IMR-90 (cell line): ENCODE results near the gene SPPL2B. TPM values are rescaled to one million over a fixed set of nuclear protein-coding genes. Genes with fewer than 3 reads are reported as not detected.
A peak's percentile ranks its signal among the peaks of the same experiment; 100 is the strongest.

Source experiments
- ATAC-seq: fragments of 200-7000 bp; cut with Tn5 transposase; 2 replicates; pipeline ENCODE4 v1.9.1; 2020; ENCODE audit warnings: low read depth, mild to moderate bottlenecking, moderate library complexity
- BruUV-seq: library from RNA; stranded (reverse); fragments of 400-500 nt; replicated peaks from 2 replicates; lab custom pipeline; 2021; lab: Mats Ljungman, UMichigan
- CTCF ChIA-PET: fragments of 300-600 bp; formaldehyde crosslinking; extraction: SDS; loops from one replicate; lab custom pipeline; 2021; ENCODE audit warnings: antibody characterized with exemption; lab: Yijun Ruan, JAX
- POLR2A ChIA-PET: fragments of 300-600 bp; sonication (Branson Sonifier 250); formaldehyde crosslinking; loops from one replicate; lab custom pipeline; 2022; ENCODE audit warnings: antibody characterized with exemption; ENCODE audit not compliant: unreplicated experiment; lab: Charles Lee
- DNase-seq: peaks from one replicate; pipeline ENCODE4 v3.0.0; 2013
- H2AFZ ChIP-seq: replicated peaks from 2 replicates; pipeline ENCODE3; 2013; ENCODE audit warnings: low read length, mild to moderate bottlenecking; ENCODE audit not compliant: poor library complexity
- H2AK5ac ChIP-seq: 2 replicates; pipeline ENCODE4 v1.6.1; 2013; ENCODE audit warnings: low read depth, low read length, inconsistent platforms
- H2AK9ac ChIP-seq: replicated peaks from 2 replicates; pipeline ENCODE3; 2013; ENCODE audit warnings: mild to moderate bottlenecking, low read depth, low read length, moderate library complexity; ENCODE audit not compliant: poor library complexity
- H2BK120ac ChIP-seq: 2 replicates; pipeline ENCODE4 v1.6.1; 2013; ENCODE audit warnings: low read depth, low read length, inconsistent platforms
- H2BK15ac ChIP-seq: 3 replicates; pipeline ENCODE4 v1.6.1; 2013; ENCODE audit warnings: low read depth, low read length, inconsistent platforms
- H2BK20ac ChIP-seq: 2 replicates; pipeline ENCODE4 v1.6.1; 2013; ENCODE audit warnings: low read depth, mild to moderate bottlenecking, inconsistent platforms, low read length, moderate library complexity
- H2BK5ac ChIP-seq: 2 replicates; pipeline ENCODE4 v1.6.1; 2013; ENCODE audit warnings: mild to moderate bottlenecking, low read depth, low read length, inconsistent platforms; ENCODE audit not compliant: poor library complexity, severe bottlenecking
- H3K14ac ChIP-seq: replicated peaks from 2 replicates; pipeline ENCODE4 v1.6.1; 2013; ENCODE audit warnings: low read depth, low read length, inconsistent platforms
- H3K18ac ChIP-seq: 2 replicates; pipeline ENCODE4 v1.6.1; 2013; ENCODE audit warnings: low read depth, low read length, control low read depth
- H3K23ac ChIP-seq: 2 replicates; pipeline ENCODE4 v1.6.1; 2013; ENCODE audit warnings: low read depth, low read length, inconsistent platforms
- H3K27ac ChIP-seq: 2 replicates; pipeline ENCODE4 v1.5.1; 2013; ENCODE audit warnings: mild to moderate bottlenecking, control low read depth, low read length; ENCODE audit not compliant: insufficient read depth
- H3K27me3 ChIP-seq: 2 replicates; pipeline ENCODE4 v1.6.1; 2013; ENCODE audit warnings: low read length; ENCODE audit not compliant: control insufficient read depth, insufficient read depth
- H3K36me3 ChIP-seq: 2 replicates; pipeline ENCODE4 v1.6.1; 2013; ENCODE audit warnings: low read length, mixed read lengths; ENCODE audit not compliant: control insufficient read depth, insufficient read depth
- H3K4ac ChIP-seq: 2 replicates; pipeline ENCODE4 v1.6.1; 2013; ENCODE audit warnings: low read depth, low read length, inconsistent platforms
- H3K4me1 ChIP-seq: 2 replicates; pipeline ENCODE4 v1.6.1; 2013; ENCODE audit warnings: low read length, mixed read lengths; ENCODE audit not compliant: control insufficient read depth, insufficient read depth
- H3K4me2 ChIP-seq: 2 replicates; pipeline ENCODE4 v1.6.1; 2013; ENCODE audit warnings: low read depth, mild to moderate bottlenecking, control low read depth, low read length, moderate library complexity
- H3K4me3 ChIP-seq: 2 replicates; pipeline ENCODE4 v1.5.1; 2013; ENCODE audit warnings: low read depth, mild to moderate bottlenecking, control low read depth, low read length, moderate library complexity; ENCODE audit not compliant: insufficient read depth
- H3K56ac ChIP-seq: 2 replicates; pipeline ENCODE4 v1.6.1; 2013; ENCODE audit warnings: low read length, inconsistent platforms; ENCODE audit not compliant: insufficient read depth; ENCODE audit errors: extremely low read depth
- H3K79me1 ChIP-seq, 2 experiments: 2 replicates each; pipeline ENCODE4 v1.6.1; 2013; ENCODE audit warnings: low read length in 2 of 2, inconsistent platforms in 1 of 2, low read depth in 1 of 2
- H3K9ac ChIP-seq: 2 replicates; pipeline ENCODE4 v1.6.1; 2013; ENCODE audit warnings: low read depth, low read length, control low read depth
- H3K9me1 ChIP-seq: 2 replicates; pipeline ENCODE4 v1.6.1; 2013; ENCODE audit warnings: low read length, inconsistent platforms; ENCODE audit not compliant: insufficient read depth
- H3K9me3 ChIP-seq: 2 replicates; pipeline ENCODE4 v1.6.1; 2013; ENCODE audit warnings: low read length; ENCODE audit not compliant: control insufficient read depth, insufficient read depth
- H4K20me1 ChIP-seq: 2 replicates; pipeline ENCODE4 v1.6.1; 2013; ENCODE audit warnings: low read length, inconsistent platforms; ENCODE audit not compliant: insufficient read depth
- H4K5ac ChIP-seq: 2 replicates; pipeline ENCODE4 v1.6.1; 2013; ENCODE audit warnings: mild to moderate bottlenecking, low read depth, low read length, control low read depth
- H4K8ac ChIP-seq, 2 experiments: 2 replicates each; pipeline ENCODE4 v1.6.1; 2013; ENCODE audit warnings: low read depth in 2 of 2, low read length in 2 of 2, control low read depth in 1 of 2, inconsistent platforms in 1 of 2
- H4K91ac ChIP-seq: 2 replicates; pipeline ENCODE4 v1.6.1; 2013; ENCODE audit warnings: low read depth, low read length, inconsistent platforms; ENCODE audit not compliant: insufficient read depth
- CHD1 ChIP-seq: IDR thresholded peaks from 2 replicates; pipeline ENCODE4 v1.6.1; 2012; ENCODE audit warnings: low read depth, low read length, improper control_type of control experiment
- POLR2A ChIP-seq: IDR thresholded peaks from 2 replicates; pipeline ENCODE4 v1.6.1; 2012; ENCODE audit warnings: mild to moderate bottlenecking, low read depth, low read length
- SMC3 ChIP-seq: fragments of 150-350 bp; IDR thresholded peaks from 2 replicates; pipeline ENCODE4 v1.6.1; 2016; ENCODE audit warnings: low read depth, mild to moderate bottlenecking, antibody characterized with exemption, low read length, moderate library complexity
- WGBS, 2 experiments: methylation state at CpG; one replicate each; pipeline versions ENCODE4 v1.1.5 to v1.1.7; 2013; ENCODE audit warnings: missing lambda C conversion rate in 2 of 2; ENCODE audit not compliant: insufficient read length in 1 of 2; ENCODE audit errors: extremely low coverage in 2 of 2; 5-methylcytosine and 5-hydroxymethylcytosine counted together
- dilution Hi-C: fragments of 300-500 bp; cut with HindIII; formaldehyde crosslinking; loops from one replicate; pipeline ENCODE4 v1.14.3; 2018; ENCODE audit warnings: low sequenced_read_pairs; ENCODE audit not compliant: unreplicated experiment
- in situ Hi-C: fragments of 300-500 bp; cut with MboI; formaldehyde crosslinking; loops from 3 replicates; pipeline ENCODE4 v1.14.3; 2019; ENCODE audit warnings: low sequenced_read_pairs, inconsistent platforms, mixed read lengths
- intact Hi-C: fragments of 100-400 bp; cut with micrococcal nuclease; formaldehyde crosslinking; loops from 2 replicates; pipeline ENCODE4 v1.10.0; 2022
- polyA plus RNA-seq, 3 experiments: library from polyadenylated mRNA; depleted of rRNA; stranded (reverse); fragments of >200 nt; gene quantifications; 2 replicates each; pipeline ENCODE4 v1.2.3, GENCODE V29; 2012; ENCODE audit warnings: low replicate concordance in 1 of 3
- total RNA-seq: library from RNA; depleted of rRNA; stranded (reverse); fragments of >200 nt; gene quantifications from 2 replicates; pipeline ENCODE4 v1.2.3, GENCODE V29; 2012
- TF ChIP-seq, protein P1 (sequence below): fragments of 150-350 bp; IDR thresholded peaks from 2 replicates; pipeline ENCODE4 v1.6.1; 2016; ENCODE audit warnings: low read depth, mild to moderate bottlenecking, low read length, moderate library complexity, borderline replicate concordance
- TF ChIP-seq, protein P2 (sequence below): fragments of 150-350 bp; IDR thresholded peaks from 2 replicates; pipeline ENCODE4 v1.6.1; 2017; ENCODE audit warnings: mild to moderate bottlenecking, antibody characterized with exemption, low read length, low read depth

Gene SPPL2B
- total and polyA plus RNA-seq, 2 of the 4 experiments (the other 2 are of a cell fraction): 3.4 to 45.7 TPM

DNA sequence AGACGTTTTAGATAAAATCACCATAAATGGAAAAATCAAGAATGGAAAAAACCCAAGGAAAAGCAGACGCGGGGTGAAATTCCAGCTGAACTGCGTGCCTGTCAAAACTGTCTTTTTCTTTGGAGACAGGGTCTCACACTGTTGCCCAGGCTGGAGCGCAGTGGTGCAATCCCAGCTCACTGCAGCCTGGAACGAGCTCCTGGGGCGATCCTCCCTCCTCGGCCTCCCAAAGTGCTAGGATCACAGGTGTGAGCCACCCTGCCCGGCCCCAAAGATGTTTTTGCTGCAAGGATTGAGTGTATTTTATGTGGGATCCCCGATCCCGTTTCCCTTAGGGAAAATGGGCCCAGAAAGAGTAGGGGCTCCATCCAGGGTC, 45.6 kb upstream of the SPPL2B start:
- no peak overlapping the region for H2BK20ac ChIP-seq
- ATAC-seq: no peak
- dilution Hi-C loops: no loop called here
- no peak overlapping the region for H3K27ac ChIP-seq
- H2AK5ac ChIP-seq: no peak overlapping the region
- H4K91ac ChIP-seq: no peak overlapping the region
- H2AK9ac ChIP-seq: no peak overlapping the region
- no peak overlapping the region for H3K4ac ChIP-seq
- H3K4me3 ChIP-seq: no peak overlapping the region
- intact Hi-C loops: no loop called here
- no peak overlapping the region for H2BK120ac ChIP-seq
- DNase-seq: no peak
- H3K4me1 ChIP-seq: peaks cover 7% of the 10 kb centered on the region
- no peaks in the 10 kb centered on the region for H3K9me3 ChIP-seq
- in situ Hi-C loops: no loop called here
- H3K4me2 ChIP-seq: no peak overlapping the region
- peaks cover 16% of the 10 kb centered on the region for H3K27me3 ChIP-seq
- 75% methylated on average over 7 of the region's 11 CpGs; no CpG with 5 or more reads in 1 of the 2 experiments for WGBS, 2 experiments
- BruUV-seq: no TSS peak
- H3K9me1 ChIP-seq: no peaks in the 10 kb centered on the region
- no peak overlapping the region for H3K23ac ChIP-seq
- H4K8ac ChIP-seq: peak overlapping the region in 1 of 2 experiments; percentile 69; a peak in 1 of 4 replicates
- H3K18ac ChIP-seq: no peak overlapping the region
- no peak overlapping the region for H3K56ac ChIP-seq
- H3K36me3 ChIP-seq: no peaks in the 10 kb centered on the region
- H3K79me1 ChIP-seq: no peaks in the 10 kb centered on the region; a peak in 1 of 4 replicates
- TF ChIP-seq SMC3: no peak
- TF ChIP-seq, protein P1, sequence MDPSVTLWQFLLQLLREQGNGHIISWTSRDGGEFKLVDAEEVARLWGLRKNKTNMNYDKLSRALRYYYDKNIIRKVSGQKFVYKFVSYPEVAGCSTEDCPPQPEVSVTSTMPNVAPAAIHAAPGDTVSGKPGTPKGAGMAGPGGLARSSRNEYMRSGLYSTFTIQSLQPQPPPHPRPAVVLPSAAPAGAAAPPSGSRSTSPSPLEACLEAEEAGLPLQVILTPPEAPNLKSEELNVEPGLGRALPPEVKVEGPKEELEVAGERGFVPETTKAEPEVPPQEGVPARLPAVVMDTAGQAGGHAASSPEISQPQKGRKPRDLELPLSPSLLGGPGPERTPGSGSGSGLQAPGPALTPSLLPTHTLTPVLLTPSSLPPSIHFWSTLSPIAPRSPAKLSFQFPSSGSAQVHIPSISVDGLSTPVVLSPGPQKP: no peak
- TF ChIP-seq CHD1: no peak
- no peak for TF ChIP-seq POLR2A
- TF ChIP-seq, protein P2, sequence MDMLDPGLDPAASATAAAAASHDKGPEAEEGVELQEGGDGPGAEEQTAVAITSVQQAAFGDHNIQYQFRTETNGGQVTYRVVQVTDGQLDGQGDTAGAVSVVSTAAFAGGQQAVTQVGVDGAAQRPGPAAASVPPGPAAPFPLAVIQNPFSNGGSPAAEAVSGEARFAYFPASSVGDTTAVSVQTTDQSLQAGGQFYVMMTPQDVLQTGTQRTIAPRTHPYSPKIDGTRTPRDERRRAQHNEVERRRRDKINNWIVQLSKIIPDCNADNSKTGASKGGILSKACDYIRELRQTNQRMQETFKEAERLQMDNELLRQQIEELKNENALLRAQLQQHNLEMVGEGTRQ: no peak
- H3K14ac ChIP-seq: no peak overlapping the region
- H4K5ac ChIP-seq: no peak overlapping the region
- CTCF ChIA-PET: no interaction called here
- H2BK15ac ChIP-seq: no peak overlapping the region
- no peak overlapping the region for H2AFZ ChIP-seq
- no peak overlapping the region for H2BK5ac ChIP-seq
- POLR2A ChIA-PET: no interaction called here
- peaks cover under 1% of the 10 kb centered on the region for H4K20me1 ChIP-seq
- H3K9ac ChIP-seq: no peak overlapping the region
